SK-N-SH treated with all-trans-retinoic acid at 6 μM for 48 hours (cell line): Measurements from ENCODE around the gene S100G.

Experiments
- PATZ1 ChIP-seq: fragments of 250-450 bp; sonication (Bioruptor Pico); IDR thresholded peaks from 2 replicates; pipeline ENCODE4 v1.8.0; 2020; ENCODE audit warnings: mild to moderate bottlenecking, moderate library complexity, borderline replicate concordance
- RARB ChIP-seq: fragments of 250-450 bp; sonication (Bioruptor Pico); IDR thresholded peaks from 2 replicates; pipeline ENCODE4 v1.8.0; 2021; ENCODE audit warnings: mild to moderate bottlenecking, moderate library complexity
- ZFP30 ChIP-seq: fragments of 450-650 bp; formaldehyde crosslinking; IDR thresholded peaks from 2 replicates; pipeline ENCODE4 v1.5.0; 2022; ENCODE audit warnings: mild to moderate bottlenecking, moderate library complexity

DNA sequence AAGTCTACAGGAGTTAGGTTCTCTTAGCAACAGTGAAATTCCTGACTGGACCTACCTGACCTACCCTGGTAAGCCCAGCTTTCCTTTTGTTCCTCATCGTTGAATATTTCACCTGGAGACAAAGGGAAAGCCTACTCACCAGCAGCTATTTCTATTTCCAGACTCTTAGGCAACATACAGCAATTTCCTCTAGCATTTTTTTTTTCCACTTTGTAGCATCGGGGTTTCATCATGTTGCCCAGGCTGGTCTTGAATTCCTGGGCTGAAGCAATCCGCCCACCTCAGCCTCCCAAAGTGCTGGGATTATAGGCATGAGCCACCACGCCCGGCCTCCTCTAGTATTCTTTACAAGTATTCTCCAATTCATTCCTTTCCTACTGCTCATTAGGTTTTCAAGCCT lies 6.8 kb upstream of the S100G start:
- TF ChIP-seq ZFP30 (CRISPR knock-in tag) (no peak), PATZ1 (CRISPR knock-in tag) (no peak), RARB (CRISPR knock-in tag) (no peak)
